SK-N-MC (cell line): ENCODE results near the gene DNAAF5.

Experiments used
- DNase-seq: peaks from one replicate; pipeline ENCODE4 v3.0.0-alpha.2; 2011; ENCODE audit warnings: low read depth, low spot score
- H3K27ac ChIP-seq: fragments of 200-600 bp; sonication (generic); 2 replicates; pipeline ENCODE4 v1.5.1; 2016; ENCODE audit warnings: mixed run types
- H3K36me3 ChIP-seq: fragments of 200-600 bp; sonication (generic); 2 replicates; pipeline ENCODE4 v1.6.1; 2017; ENCODE audit warnings: antibody characterized with exemption, low read length, mixed read lengths; ENCODE audit not compliant: insufficient read depth
- H3K4me3 ChIP-seq: fragments of 200-600 bp; sonication (generic); 2 replicates; pipeline ENCODE4 v1.5.1; 2016
- H3K9ac ChIP-seq: fragments of 200-600 bp; sonication (generic); 2 replicates; pipeline ENCODE4 v1.8.0; 2017; ENCODE audit warnings: mixed run types, mixed read lengths; ENCODE audit not compliant: insufficient read length
- H3K9me3 ChIP-seq: fragments of 200-600 bp; sonication (generic); 2 replicates; pipeline ENCODE4 v1.6.1; 2017; ENCODE audit warnings: low read depth, mild to moderate bottlenecking, antibody characterized with exemption, low read length, moderate library complexity, mixed read lengths
- EZH2 ChIP-seq: fragments of 200-600 bp; sonication (generic); IDR thresholded peaks from one replicate; pipeline ENCODE4 v1.6.1; 2017; ENCODE audit warnings: antibody characterized with exemption
- FOXP2 ChIP-seq: optimal IDR thresholded peaks from 2 replicates; pipeline ENCODE3; 2011; ENCODE audit warnings: mild to moderate bottlenecking, moderate library complexity; ENCODE audit not compliant: insufficient read depth; ENCODE audit errors: extremely low read length, control extremely low read depth
- POLR2AphosphoS5 ChIP-seq: IDR thresholded peaks from 2 replicates; pipeline ENCODE4 v1.6.1; 2012; ENCODE audit warnings: mild to moderate bottlenecking, low read depth, low read length, borderline replicate concordance

The DNAAF5 gene

GRCh38 chr7:731440-732085 lies 5.1 kb downstream of the DNAAF5 start:
- H3K9ac ChIP-seq, result no peak overlapping the region
- H3K27ac ChIP-seq, result no peak overlapping the region
- H3K36me3 ChIP-seq, result peaks cover 62% of the 10 kb centered on the region

GRCh38 chr7:732094-732541 lies 5.6 kb downstream of the DNAAF5 start:
- DNase-seq, result no peak
- Histone ChIP-seq H3K9ac (no peak overlapping the region), H3K9me3 (peaks cover 6% of the 10 kb centered on the region; the same call in 1 of the 2 replicates), H3K27ac (no peak overlapping the region), H3K36me3 (peaks cover 62% of the 10 kb centered on the region), H3K4me3 (no peak overlapping the region)
- no peak for TF ChIP-seq POLR2AphosphoS5
- no peak for TF ChIP-seq FOXP2
- no peak for TF ChIP-seq EZH2

More at GRCh38 chr7:731440-732085, 5.1 kb downstream of the DNAAF5 start:
- TF ChIP-seq FOXP2, result no peak
- TF ChIP-seq POLR2AphosphoS5, result no peak
- TF ChIP-seq EZH2, result no peak
- DNase-seq, result no peak
- no peak overlapping the region for H3K4me3 ChIP-seq
- H3K9me3 ChIP-seq, result peaks cover 6% of the 10 kb centered on the region; the same call in 1 of the 2 replicates

GRCh38 chr7:732556-732955 lies 6.1 kb downstream of the DNAAF5 start:
- H3K4me3 ChIP-seq, result no peak overlapping the region
- no peak overlapping the region for H3K27ac ChIP-seq
- TF ChIP-seq FOXP2 (no peak), POLR2AphosphoS5 (no peak), EZH2 (no peak)
- H3K9me3 ChIP-seq, result peaks cover 6% of the 10 kb centered on the region; the same call in 1 of the 2 replicates
- no peak overlapping the region for H3K9ac ChIP-seq
- DNase-seq, result no peak
- peaks cover 62% of the 10 kb centered on the region for H3K36me3 ChIP-seq

- DNase-seq, result no peak
- Histone ChIP-seq H3K9me3 (peaks cover 6% of the 10 kb centered on the region; the same call in 1 of the 2 replicates), H3K4me3 (no peak overlapping the region), H3K9ac (no peak overlapping the region), H3K27ac (no peak overlapping the region), H3K36me3 (peaks cover 62% of the 10 kb centered on the region)
- TF ChIP-seq EZH2 (no peak), FOXP2 (no peak), POLR2AphosphoS5 (no peak)
Observed at GRCh38 chr7:734214-734613, 7.7 kb downstream of the DNAAF5 start.

GRCh38 chr7:734808-735207 lies 8.3 kb downstream of the DNAAF5 start:
- peaks cover 56% of the 10 kb centered on the region for H3K36me3 ChIP-seq
- no peak overlapping the region for H3K9ac ChIP-seq
- TF ChIP-seq EZH2, result no peak
- no peak for TF ChIP-seq POLR2AphosphoS5
- no peak for TF ChIP-seq FOXP2
- no peak overlapping the region for H3K4me3 ChIP-seq
- H3K27ac ChIP-seq, result no peak overlapping the region
- peaks cover 6% of the 10 kb centered on the region; the same call in 1 of the 2 replicates for H3K9me3 ChIP-seq
- no peak for DNase-seq

GRCh38 chr7:738241-738640 lies 11.7 kb downstream of the DNAAF5 start:
- no peak overlapping the region for H3K9ac ChIP-seq
- H3K27ac ChIP-seq, result no peak overlapping the region
- no peak for DNase-seq
- TF ChIP-seq FOXP2, result no peak
- TF ChIP-seq EZH2, result no peak
- TF ChIP-seq POLR2AphosphoS5, result no peak
- peaks cover 6% of the 10 kb centered on the region; the same call in 1 of the 2 replicates for H3K9me3 ChIP-seq
- H3K4me3 ChIP-seq, result no peak overlapping the region
- H3K36me3 ChIP-seq, result peaks cover 42% of the 10 kb centered on the region

- Histone ChIP-seq H3K4me3 (no peak overlapping the region), H3K36me3 (peaks cover 38% of the 10 kb centered on the region), H3K27ac (no peak overlapping the region), H3K9me3 (peaks cover 6% of the 10 kb centered on the region; the same call in 1 of the 2 replicates), H3K9ac (no peak overlapping the region)
- TF ChIP-seq FOXP2, result no peak
- no peak for TF ChIP-seq POLR2AphosphoS5
- no peak for TF ChIP-seq EZH2
- DNase-seq, result no peak
Observed at GRCh38 chr7:738723-739454, 12.4 kb downstream of the DNAAF5 start.

- TF ChIP-seq FOXP2, result no peak
- TF ChIP-seq POLR2AphosphoS5, result no peak
- TF ChIP-seq EZH2, result no peak
- Histone ChIP-seq H3K36me3 (peaks cover 31% of the 10 kb centered on the region), H3K4me3 (no peak overlapping the region), H3K9ac (no peak overlapping the region), H3K9me3 (no peaks in the 10 kb centered on the region), H3K27ac (no peak overlapping the region)
- DNase-seq, result no peak
Observed at GRCh38 chr7:739455-739982, 13.0 kb downstream of the DNAAF5 start.
